Astrocyte of the spinal cord (primary cell): ENCODE data around the gene ITGAE.

Experiments used
- DNase-seq: peaks from one replicate; pipeline ENCODE4 v3.0.0; 2011; ENCODE audit warnings: low read depth, low spot score
- H3K4me3 ChIP-seq: 2 replicates; pipeline ENCODE4 v1.5.1; 2011; ENCODE audit warnings: low read depth, mild to moderate bottlenecking, low read length, moderate library complexity
- in situ Hi-C: cut with HindIII; loops from 2 replicates; pipeline ENCODE4 v1.10.0; 2017; ENCODE audit warnings: low sequenced_read_pairs
- TF ChIP-seq, protein P1 (sequence below): IDR thresholded peaks from 2 replicates; pipeline ENCODE4 v1.5.1; 2012; ENCODE audit warnings: low read depth, mild to moderate bottlenecking, low read length, inconsistent platforms

Gene ITGAE

DNA sequence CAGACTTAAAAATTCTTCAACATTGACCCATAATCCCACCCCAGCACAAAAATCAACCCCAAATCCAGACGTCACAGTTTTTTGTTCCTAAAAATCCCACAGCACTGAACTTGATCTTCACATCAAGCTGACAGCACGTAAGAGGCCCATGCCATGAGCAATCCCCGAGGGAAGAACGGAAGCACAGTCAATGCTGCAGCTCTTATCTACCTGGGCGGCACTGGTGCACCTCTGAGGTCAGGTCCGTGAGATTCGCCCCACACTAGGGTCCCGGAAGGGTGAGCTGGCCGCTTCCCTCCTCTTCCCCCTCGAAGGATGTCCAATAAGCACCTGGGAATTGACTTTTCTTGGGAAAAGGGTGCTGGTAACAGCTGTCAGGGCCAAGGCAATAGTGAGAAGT, 11.3 kb upstream of the ITGAE start:
- H3K4me3 ChIP-seq, result no peak overlapping the region
- in situ Hi-C loops, result no loop called here
- DNase-seq, result no peak
- TF ChIP-seq, protein P1, sequence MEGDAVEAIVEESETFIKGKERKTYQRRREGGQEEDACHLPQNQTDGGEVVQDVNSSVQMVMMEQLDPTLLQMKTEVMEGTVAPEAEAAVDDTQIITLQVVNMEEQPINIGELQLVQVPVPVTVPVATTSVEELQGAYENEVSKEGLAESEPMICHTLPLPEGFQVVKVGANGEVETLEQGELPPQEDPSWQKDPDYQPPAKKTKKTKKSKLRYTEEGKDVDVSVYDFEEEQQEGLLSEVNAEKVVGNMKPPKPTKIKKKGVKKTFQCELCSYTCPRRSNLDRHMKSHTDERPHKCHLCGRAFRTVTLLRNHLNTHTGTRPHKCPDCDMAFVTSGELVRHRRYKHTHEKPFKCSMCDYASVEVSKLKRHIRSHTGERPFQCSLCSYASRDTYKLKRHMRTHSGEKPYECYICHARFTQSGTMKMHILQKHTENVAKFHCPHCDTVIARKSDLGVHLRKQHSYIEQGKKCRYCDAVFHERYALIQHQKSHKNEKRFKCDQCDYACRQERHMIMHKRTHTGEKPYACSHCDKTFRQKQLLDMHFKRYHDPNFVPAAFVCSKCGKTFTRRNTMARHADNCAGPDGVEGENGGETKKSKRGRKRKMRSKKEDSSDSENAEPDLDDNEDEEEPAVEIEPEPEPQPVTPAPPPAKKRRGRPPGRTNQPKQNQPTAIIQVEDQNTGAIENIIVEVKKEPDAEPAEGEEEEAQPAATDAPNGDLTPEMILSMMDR, result no peak

DNA sequence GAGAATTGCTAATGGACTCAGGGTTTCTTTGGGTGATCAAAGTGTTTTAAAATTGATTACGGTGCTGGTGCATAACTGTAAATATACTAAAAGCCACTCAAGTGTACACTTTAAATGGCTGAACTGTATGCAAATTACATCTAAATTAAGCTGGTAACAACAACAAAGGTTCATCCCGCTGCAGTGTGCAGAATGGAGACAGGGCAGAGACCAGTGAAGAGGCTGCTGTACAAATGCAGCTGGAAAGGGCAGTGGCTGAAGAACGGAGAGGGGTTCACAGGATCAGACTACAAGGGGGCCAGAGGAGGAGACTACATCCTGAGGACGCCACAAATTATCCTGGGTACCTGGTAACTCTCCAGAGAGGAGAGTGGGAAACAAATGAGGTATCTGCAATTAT, 9.0 kb upstream of the ITGAE start:
- TF ChIP-seq, protein P1, result no peak
- in situ Hi-C loops, result no loop called here
- no peak for DNase-seq
- no peak overlapping the region for H3K4me3 ChIP-seq

DNA sequence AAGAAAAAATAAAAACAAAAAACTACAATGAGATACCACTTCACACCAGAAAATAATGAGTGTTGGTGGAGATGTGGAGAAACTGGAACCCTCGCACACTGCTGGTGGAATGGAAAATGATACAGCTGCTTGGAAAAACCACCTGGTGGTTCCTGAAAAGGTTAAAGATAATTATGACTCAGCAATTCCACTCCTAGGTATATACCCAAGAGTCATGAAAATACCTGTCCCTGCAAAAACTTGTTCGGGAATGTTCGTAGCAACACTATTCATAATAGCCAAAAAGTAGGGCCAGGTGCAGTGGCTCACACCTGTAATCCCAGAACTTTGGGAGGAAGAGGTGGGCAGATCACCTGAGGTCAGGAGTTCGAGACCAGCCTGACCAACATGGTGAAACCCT, 8.1 kb upstream of the ITGAE start:
- DNase-seq, result no peak
- in situ Hi-C loops, result no loop called here
- H3K4me3 ChIP-seq, result no peak overlapping the region
- TF ChIP-seq, protein P1, result no peak

GRCh38 chr17:3808701-3809100, 7.7 kb upstream of the ITGAE start:
- in situ Hi-C loops, result no loop called here
- TF ChIP-seq, protein P1, result no peak
- peak; percentile 16 for DNase-seq
- H3K4me3 ChIP-seq, result no peak overlapping the region

DNA sequence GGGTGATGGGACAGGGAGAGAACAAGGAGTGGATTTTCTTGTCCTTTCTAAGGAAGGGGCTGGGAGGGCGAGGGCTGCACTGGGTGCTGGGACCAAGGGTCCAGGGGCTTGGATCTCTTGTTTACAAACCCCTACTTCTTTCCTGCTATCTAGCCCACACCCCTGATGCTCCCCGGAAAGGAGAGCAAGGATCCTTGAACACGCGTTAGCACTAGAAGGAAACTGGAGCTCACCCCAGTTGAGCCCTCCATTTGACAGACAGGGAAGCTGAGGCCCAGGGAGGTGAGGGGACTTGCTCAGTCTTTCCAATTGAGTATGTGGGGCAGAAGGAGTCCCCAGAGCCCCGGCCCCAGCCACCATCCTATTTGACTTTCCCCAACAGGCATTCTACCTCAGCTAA, 4.6 kb upstream of the ITGAE start:
- in situ Hi-C loops, result no loop called here
- DNase-seq, result no peak
- TF ChIP-seq, protein P1, result no peak
- no peak overlapping the region for H3K4me3 ChIP-seq

GRCh38 chr17:3804503-3804931, 3.5 kb upstream of the ITGAE start:
- DNase-seq, result peak; percentile 65
- TF ChIP-seq, protein P1, result no peak
- H3K4me3 ChIP-seq, result no peak overlapping the region
- in situ Hi-C loops, result no loop called here

- in situ Hi-C loops, result no loop called here
Measured at GRCh38 chr17:3803308-3803640, 2.3 kb upstream of the ITGAE start.

More at GRCh38 chr17:3803308-3803640, 2.3 kb upstream of the ITGAE start:
- TF ChIP-seq, protein P1, result no peak
- DNase-seq, result no peak
- no peak overlapping the region for H3K4me3 ChIP-seq
